DMS153 (cell line): ENCODE measurements around the gene SLC45A2.
"Not testable (repeated sequence)": the region's sequence is repeated elsewhere in the genome, so short reads cannot be mapped to it uniquely, and the experiment has no call there.

Experiments used
- DNase-seq: peaks from one replicate; lab custom pipeline; 2025; lab: John Stamatoyannopoulos, UW

The SLC45A2 gene

DNA sequence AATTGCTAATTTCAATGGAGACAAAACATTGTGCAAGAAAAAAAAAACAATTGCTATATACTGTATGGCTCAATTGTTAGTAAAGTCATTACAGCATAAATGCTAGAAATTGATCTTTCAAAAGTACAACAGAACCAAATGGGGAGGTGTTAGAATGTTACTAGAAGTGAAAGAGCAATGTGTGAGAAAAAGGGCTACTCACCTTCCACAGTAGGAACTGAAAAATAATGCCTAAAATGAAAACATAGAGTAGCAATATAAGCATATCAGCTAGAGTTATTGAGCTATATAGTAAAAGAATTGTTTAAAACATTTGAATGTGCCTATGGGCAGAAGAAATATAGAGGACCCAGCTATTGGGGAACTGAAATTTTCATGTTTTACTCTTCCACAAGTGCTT, 59.2 kb downstream of the SLC45A2 start:
- no peak for DNase-seq

DNA sequence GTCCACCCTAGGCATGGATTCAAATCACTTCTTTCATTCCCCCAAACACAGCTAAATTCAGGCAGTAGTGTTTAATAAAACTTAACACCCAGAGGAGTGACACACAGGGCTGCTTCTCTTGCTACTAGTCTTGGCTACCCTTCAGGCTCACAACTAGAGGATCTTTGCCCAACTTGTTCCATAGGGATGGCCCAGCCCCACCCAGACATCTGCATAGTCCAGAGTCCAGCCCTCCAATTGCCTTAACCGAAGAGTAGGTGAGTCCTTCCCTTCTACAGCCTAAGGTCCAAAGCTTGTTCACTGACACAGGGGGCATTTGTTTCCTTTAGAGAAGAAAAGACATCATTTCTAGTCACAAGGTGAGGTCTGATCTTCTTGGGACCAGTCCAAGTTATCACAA, 63.5 kb downstream of the SLC45A2 start:
- DNase-seq, result no peak

DNA sequence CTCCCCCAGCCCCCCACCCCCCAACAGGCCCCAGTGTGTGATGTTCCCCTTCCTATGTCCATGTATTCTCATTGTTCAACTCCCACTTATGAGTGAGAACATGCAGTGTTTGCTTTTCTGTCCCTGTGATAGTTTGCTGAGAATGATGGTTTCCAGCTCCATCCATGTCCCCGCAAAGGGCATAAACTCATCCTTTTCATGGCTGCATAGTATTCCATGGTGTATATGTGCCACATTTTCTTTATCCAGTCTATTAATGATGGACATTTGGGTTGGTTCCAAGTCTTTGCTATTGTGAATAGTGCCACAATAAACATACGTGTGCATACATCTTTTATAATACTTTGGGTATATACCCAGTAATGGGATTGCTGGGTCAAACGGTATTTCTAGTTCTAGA, 69.6 kb downstream of the SLC45A2 start:
- not testable (repeated sequence) for DNase-seq

DNA sequence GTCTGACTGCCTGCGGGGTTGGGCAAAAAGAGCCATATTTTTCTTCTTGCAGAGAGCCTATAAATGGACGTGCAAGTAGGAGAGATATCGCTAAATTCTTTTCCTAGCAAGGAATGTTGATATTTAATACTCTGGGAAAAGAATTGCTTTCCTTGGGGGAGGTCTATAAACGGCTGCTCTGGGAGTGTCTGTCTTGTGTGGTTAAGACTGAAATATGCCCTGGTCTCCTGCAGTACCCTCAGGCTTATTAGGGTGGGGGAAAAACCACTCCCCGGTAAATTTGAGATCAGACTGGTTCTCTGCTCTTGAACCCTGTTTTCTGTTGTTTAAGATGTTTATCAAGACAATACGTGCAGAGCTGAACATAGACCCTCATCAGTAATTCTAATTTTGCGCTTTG, 78.2 kb downstream of the SLC45A2 start:
- DNase-seq, result not testable (repeated sequence)

DNA sequence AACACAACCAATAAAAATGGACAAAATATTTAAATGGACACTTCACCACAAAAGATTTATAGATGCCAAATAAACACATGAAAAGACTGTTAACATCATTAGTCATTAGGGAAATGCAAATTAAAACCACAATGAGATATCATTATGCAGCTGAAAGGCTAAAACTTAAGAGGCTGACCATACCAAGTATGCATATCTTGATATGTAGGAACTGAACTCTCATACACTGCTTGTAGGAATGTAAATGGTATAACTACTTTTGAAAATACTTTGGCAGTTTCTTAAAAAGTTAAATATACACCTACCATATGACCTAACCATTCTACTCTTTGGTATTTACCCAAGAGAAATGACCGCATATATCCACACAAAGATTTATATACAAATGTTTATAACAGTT, 79.1 kb downstream of the SLC45A2 start:
- no peak for DNase-seq

DNA sequence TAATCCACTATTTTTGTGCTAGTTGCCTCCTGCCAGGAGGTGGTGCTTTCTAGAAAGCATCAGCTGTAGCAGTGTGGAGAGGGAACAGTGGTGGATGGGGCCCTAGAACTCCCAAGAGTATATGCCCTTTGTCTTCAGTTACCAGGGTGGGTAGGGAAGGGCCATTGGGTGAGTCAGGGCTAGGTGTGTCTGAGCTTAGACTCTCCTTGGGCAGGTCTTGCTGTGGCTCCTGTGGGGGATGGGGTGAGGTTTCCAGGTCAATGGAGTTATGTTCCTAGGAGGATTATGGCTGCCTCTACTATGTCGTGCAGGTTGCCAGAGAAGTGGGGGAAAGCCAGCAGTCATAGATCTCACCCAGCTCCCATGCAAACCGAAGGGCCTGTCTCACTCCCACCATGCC, 81.4 kb downstream of the SLC45A2 start:
- no peak for DNase-seq

DNA sequence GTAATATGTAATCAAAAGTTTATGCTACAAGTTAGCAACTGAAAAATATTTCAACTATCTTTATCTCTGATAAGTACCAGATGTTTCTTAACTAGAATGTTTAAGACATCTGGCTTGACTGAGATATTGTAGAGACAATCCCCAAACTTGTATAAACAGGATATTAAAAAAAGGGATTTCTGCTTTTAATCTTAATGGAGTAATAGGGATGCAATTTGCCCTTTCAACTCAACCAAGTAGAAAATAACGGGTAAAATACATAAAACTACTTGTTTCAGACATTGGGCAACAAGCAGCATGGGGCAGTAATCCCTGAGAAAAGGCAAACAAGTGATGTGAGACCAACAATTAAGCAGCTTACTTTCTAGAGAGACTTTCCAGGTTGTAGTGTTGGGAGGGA, 83.3 kb downstream of the SLC45A2 start:
- DNase-seq, result no peak
